ENCODE measurements around the gene KCNK16. TPM values are rescaled to one million over a fixed set of nuclear protein-coding genes. Genes with fewer than 3 reads are reported as not detected.

The KCNK16 gene
- total RNA-seq, 4 donors from 2014 or later: not detected

DNA sequence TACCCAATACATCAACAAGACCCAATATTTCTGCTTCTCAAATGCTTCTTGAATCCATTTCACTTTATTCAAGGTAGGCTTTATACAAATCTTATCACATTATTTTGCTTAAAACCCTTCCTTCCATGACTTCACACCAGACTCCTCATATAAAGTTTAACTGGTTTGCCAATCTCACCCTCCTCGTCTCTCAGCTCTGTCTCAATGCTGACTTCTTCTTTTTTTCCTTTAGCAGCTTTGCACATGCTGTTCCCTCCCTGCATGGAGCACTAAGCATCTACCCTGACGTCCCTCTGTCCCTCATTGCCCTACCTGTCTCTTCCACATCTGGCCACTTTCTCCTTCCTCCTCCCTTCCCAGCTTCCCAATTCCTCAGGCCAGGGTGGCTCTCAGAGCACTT, 39.7 kb downstream of the KCNK16 start:
- WGBS, 2 donors: 50 to 63% methylated on average over 2 of the region's 2 CpGs
- no peak for DNase-seq
- peaks cover 17 to 38% (median 18%) of the 10 kb centered on the region in 3 donors for H3K4me1 ChIP-seq
- TF ChIP-seq POLR2A (IDR thresholded peaks at IDR 0.05): no peak
- TF ChIP-seq, protein P1, sequence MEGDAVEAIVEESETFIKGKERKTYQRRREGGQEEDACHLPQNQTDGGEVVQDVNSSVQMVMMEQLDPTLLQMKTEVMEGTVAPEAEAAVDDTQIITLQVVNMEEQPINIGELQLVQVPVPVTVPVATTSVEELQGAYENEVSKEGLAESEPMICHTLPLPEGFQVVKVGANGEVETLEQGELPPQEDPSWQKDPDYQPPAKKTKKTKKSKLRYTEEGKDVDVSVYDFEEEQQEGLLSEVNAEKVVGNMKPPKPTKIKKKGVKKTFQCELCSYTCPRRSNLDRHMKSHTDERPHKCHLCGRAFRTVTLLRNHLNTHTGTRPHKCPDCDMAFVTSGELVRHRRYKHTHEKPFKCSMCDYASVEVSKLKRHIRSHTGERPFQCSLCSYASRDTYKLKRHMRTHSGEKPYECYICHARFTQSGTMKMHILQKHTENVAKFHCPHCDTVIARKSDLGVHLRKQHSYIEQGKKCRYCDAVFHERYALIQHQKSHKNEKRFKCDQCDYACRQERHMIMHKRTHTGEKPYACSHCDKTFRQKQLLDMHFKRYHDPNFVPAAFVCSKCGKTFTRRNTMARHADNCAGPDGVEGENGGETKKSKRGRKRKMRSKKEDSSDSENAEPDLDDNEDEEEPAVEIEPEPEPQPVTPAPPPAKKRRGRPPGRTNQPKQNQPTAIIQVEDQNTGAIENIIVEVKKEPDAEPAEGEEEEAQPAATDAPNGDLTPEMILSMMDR (IDR thresholded peaks at IDR 0.05): no peak
- peaks cover 0 to 10% (median 0%) of the 10 kb centered on the region in 4 donors for H3K27me3 ChIP-seq
- no peak overlapping the region for H3K27ac ChIP-seq
- intact Hi-C loops (cut with DNase I): no loop called here
- H3K36me3 ChIP-seq: no peaks in the 10 kb centered on the region
- H3K9me3 ChIP-seq: no peaks in the 10 kb centered on the region
- H3K4me3 ChIP-seq: no peak overlapping the region

DNA sequence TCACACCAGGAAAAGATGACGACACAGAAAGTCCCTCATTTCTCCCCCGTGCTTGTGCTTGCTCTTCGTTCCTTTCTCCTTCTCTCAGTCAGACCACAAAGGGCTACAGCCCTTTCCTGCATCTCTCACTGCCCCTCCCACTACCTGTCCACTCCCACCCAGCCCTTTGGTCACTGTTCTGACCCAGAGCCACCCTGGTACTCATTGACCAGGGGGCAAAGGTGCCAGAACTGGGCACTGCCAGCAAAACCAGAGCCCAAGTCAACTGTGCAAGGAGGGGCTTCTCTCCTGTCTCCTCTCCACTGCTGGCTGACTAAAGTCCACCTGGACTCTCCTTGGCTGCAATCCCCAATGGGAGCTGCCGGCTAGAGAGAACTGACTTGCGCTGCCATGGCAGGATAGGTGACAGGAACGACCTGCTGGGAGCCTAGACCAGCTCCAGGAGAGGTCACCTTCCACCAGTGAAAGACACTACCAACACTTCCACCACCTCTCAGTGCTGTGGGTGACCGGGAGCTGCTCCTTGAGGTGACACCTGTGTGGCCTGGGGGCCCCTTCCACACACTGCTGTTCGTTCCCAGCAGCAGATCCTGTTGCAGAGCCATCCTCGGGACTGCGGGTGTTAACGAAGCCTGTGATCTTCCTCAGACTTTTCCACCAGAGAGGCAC, 41.1 kb downstream of the KCNK16 start:
- peak overlapping the region in 1 of 4 donors; percentile 86 for H3K27ac ChIP-seq
- H3K36me3 ChIP-seq: no peaks in the 10 kb centered on the region
- peaks cover 0 to 10% (median 0%) of the 10 kb centered on the region in 4 donors for H3K27me3 ChIP-seq
- intact Hi-C loops (cut with DNase I): no loop called here
- peaks cover 17 to 38% (median 18%) of the 10 kb centered on the region in 3 donors for H3K4me1 ChIP-seq
- no peak overlapping the region for H3K4me3 ChIP-seq
- WGBS, 2 donors: 70 to 77% methylated on average over 3 to 5 of the region's 11 CpGs
- no peak for TF ChIP-seq POLR2A (IDR thresholded peaks at IDR 0.05)
- TF ChIP-seq, protein P1 (IDR thresholded peaks at IDR 0.05): no peak
- DNase-seq: no peak
- H3K9me3 ChIP-seq: no peaks in the 10 kb centered on the region

DNA sequence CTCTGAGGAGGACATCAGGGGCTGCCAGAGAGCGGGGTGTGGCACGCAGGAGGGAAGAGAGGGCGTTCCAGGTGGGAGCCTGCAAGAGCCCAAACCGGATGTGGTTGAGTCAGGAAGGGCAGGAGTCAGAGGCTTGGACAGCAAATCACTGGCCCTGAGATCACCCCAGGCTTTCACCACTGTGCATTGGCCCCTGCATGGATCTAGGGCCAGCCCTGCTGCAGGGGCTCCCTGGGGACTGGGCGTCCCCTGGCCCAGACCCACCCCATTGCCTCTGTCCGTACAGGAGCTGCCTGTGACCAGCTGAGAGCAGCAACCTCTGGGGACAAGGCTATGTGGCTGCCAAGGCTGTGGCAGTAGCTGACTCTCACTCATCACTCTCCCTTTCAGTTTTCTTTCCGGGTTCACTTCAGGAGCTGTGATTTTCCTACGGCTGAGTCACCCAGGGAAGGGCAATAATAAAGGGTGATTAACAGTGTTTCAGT, 42.2 kb downstream of the KCNK16 start:
- TF ChIP-seq POLR2A (IDR thresholded peaks at IDR 0.05): no peak
- TF ChIP-seq, protein P1 (IDR thresholded peaks at IDR 0.05): no peak
- intact Hi-C loops (cut with DNase I): no loop called here
- WGBS, 2 donors: 15 to 30% methylated on average over 2 to 6 of the region's 8 CpGs
- peak overlapping the region; percentile 77 to 86 (median 81) for H3K27ac ChIP-seq
- no peaks in the 10 kb centered on the region for H3K9me3 ChIP-seq
- DNase-seq: no peak
- no peaks in the 10 kb centered on the region for H3K36me3 ChIP-seq
- peaks cover 17 to 38% (median 18%) of the 10 kb centered on the region in 3 donors for H3K4me1 ChIP-seq
- peaks cover 0 to 10% (median 0%) of the 10 kb centered on the region in 4 donors for H3K27me3 ChIP-seq
- no peak overlapping the region for H3K4me3 ChIP-seq

DNA sequence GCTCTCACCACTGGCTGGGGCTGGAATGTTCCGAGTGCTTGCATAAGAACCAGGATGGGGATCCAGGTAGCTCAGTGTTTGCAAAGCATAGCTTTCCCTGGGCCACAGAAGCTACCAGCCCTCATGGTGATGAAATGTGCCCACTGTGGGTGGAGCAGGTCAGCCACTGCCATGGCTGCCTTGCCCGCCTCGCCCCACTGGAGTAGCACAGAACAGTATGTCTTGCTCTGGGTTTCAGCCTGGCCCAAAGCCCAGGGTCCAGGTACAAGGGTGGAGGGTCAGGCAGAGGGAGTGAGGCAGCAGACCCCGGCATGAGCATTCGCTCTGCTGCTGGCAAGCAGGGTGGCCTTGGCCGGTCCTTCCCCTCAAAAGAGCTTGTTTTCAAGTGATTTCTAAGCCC, 43.0 kb downstream of the KCNK16 start:
- peak overlapping the region; percentile 69 to 86 (median 79) for H3K27ac ChIP-seq
- peaks cover 17 to 38% (median 18%) of the 10 kb centered on the region in 3 donors for H3K4me1 ChIP-seq
- no peak overlapping the region for H3K4me3 ChIP-seq
- WGBS, 2 donors: 67 to 88% methylated on average over 1 to 3 of the region's 6 CpGs
- no peaks in the 10 kb centered on the region for H3K36me3 ChIP-seq
- intact Hi-C loops (cut with DNase I): no loop called here
- DNase-seq: no peak
- TF ChIP-seq, protein P1 (IDR thresholded peaks at IDR 0.05): no peak
- TF ChIP-seq POLR2A (IDR thresholded peaks at IDR 0.05): no peak
- H3K27me3 ChIP-seq: peaks cover 0 to 10% (median 0%) of the 10 kb centered on the region in 4 donors
- H3K9me3 ChIP-seq: no peaks in the 10 kb centered on the region

DNA sequence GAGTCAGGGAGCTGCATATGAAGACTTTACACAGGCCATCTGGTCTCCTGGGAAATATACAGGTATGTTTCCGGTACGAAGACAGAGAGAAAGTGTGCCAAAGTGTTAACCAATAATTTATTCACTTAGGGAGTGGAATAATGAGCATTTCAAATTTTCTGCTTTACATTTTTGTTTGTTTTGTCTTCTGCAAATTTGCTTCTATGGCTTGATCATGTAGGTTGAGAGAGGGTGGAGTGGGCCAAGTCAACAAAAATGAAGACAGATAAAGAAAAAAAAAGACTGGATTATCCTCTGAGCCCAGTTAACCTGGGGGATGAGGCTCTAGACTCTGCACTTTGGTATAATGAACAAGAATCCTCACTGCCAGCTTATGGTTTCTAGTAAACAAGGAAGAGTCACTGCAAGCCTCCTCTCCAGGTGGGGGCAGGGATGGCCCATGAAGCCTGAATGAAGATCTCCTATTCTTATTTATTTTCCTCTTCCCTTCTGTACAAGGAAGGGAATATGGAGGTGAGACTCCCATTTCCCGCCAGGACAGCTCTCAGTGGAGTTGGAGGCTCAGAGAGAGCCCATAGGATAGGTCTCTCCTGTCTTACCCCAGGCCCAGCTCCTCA, 46.0 kb downstream of the KCNK16 start:
- Histone ChIP-seq H3K27me3 (peaks cover 0 to 8% (median 0%) of the 10 kb centered on the region in 4 donors), H3K27ac (peak overlapping the region in 1 of 4 donors; percentile 36), H3K36me3 (no peaks in the 10 kb centered on the region), H3K9me3 (no peaks in the 10 kb centered on the region), H3K4me1 (peaks cover 17 to 42% (median 18%) of the 10 kb centered on the region in 3 donors), H3K4me3 (no peak overlapping the region)
- DNase-seq: no peak
- intact Hi-C loops (cut with DNase I): no loop called here
- TF ChIP-seq, protein P1 (IDR thresholded peaks at IDR 0.05): no peak
- 64 to 89% methylated on average over 3 of the region's 3 CpGs for WGBS, 2 donors
